Endothelial cell of umbilical vein (primary cell): ENCODE data around the gene CSRP1. TPM values are rescaled to one million over a fixed set of nuclear protein-coding genes. Genes with fewer than 3 reads are reported as not detected.

ENCODE experiments used
- BruUV-seq: library from RNA; stranded (reverse); fragments of 400-500 nt; replicated peaks from 2 replicates; lab custom pipeline; 2021; lab: Mats Ljungman, UMichigan
- CTCF ChIA-PET: fragments of 300-600, 350-600 bp; sonication (Branson Sonifier 250); formaldehyde crosslinking; loops from one replicate; lab custom pipeline; 2021; ENCODE audit warnings: antibody characterized with exemption, inconsistent platforms; lab: Charles Lee
- POLR2A ChIA-PET: fragments of 300-600, 350-600 bp; sonication (Branson Sonifier 250); formaldehyde crosslinking; loops from one replicate; lab custom pipeline; 2021; ENCODE audit warnings: antibody characterized with exemption, inconsistent platforms; lab: Charles Lee
- DNase-seq: peaks from one replicate; pipeline ENCODE4 v3.0.0-alpha.2; 2011; ENCODE audit warnings: low read depth, low spot score
- FAIRE-seq: peaks from 2 replicates; lab custom pipeline; 2011; peaks lifted over from hg19 to GRCh38; lab: Jason Lieb, UNC
- H2AFZ ChIP-seq: 2 replicates; pipeline ENCODE4 v1.6.0; 2012; ENCODE audit warnings: low read depth, low read length, control low read depth, inconsistent platforms
- H3K27ac ChIP-seq: 2 replicates; pipeline ENCODE4 v1.5.1; 2011; ENCODE audit warnings: low read depth, mild to moderate bottlenecking, control low read depth, low read length, moderate library complexity; ENCODE audit not compliant: insufficient read depth
- H3K27me3 ChIP-seq, 2 experiments: 2 replicates each; pipeline versions ENCODE4 v1.6.0 to v1.6.1; 2011; ENCODE audit warnings: low read length in 2 of 2, mixed read lengths in 1 of 2; ENCODE audit not compliant: control insufficient read depth in 2 of 2, insufficient read depth in 2 of 2
- H3K36me3 ChIP-seq, 2 experiments: 2 replicates in 1 of 2; 3 replicates in 1 of 2; pipeline ENCODE4 v1.5.1; 2011; ENCODE audit warnings: low read length in 2 of 2, mild to moderate bottlenecking in 1 of 2, moderate library complexity in 1 of 2; ENCODE audit not compliant: control insufficient read depth in 2 of 2, insufficient read depth in 2 of 2; ENCODE audit errors: extremely low read depth in 1 of 2
- H3K4me1 ChIP-seq: 3 replicates; pipeline ENCODE4 v1.5.1; 2011; ENCODE audit warnings: mild to moderate bottlenecking, low read length; ENCODE audit not compliant: control insufficient read depth, insufficient read depth; ENCODE audit errors: extremely low read depth
- H3K4me2 ChIP-seq: 2 replicates; pipeline ENCODE4 v1.6.1; 2011; ENCODE audit warnings: low read length, control low read depth, mixed read lengths; ENCODE audit not compliant: insufficient read depth
- H3K4me3 ChIP-seq, 3 experiments: fragments of 200-600 bp in 1 of 3; sonication (generic), shearing (Covaris generic) in 1 of 3; replicated peaks in 1 of 3; 2 replicates each; pipeline ENCODE4 v1.5.1; 2011 to 2016; ENCODE audit warnings: control low read depth in 3 of 3, low read length in 3 of 3, mild to moderate bottlenecking in 2 of 3, inconsistent platforms in 1 of 3, low read depth in 1 of 3, moderate library complexity in 1 of 3; ENCODE audit not compliant: insufficient read depth in 1 of 3
- H3K79me2 ChIP-seq: 2 replicates; pipeline ENCODE4 v1.6.0; 2012; ENCODE audit warnings: low read length, inconsistent platforms; ENCODE audit not compliant: control insufficient read depth, insufficient read depth
- H3K9ac ChIP-seq: replicated peaks from 2 replicates; pipeline ENCODE3; 2011; ENCODE audit warnings: low read length, control low read depth; ENCODE audit not compliant: insufficient read depth; ENCODE audit errors: extremely low read depth
- H3K9me1 ChIP-seq: replicated peaks from 3 replicates; pipeline ENCODE4 v1.6.0; 2011; ENCODE audit warnings: mild to moderate bottlenecking, low read length; ENCODE audit not compliant: control insufficient read depth, insufficient read depth; ENCODE audit errors: extremely low read depth
- H3K9me3 ChIP-seq: replicated peaks from 2 replicates; pipeline ENCODE4 v1.5.1; 2012; ENCODE audit warnings: low read length, inconsistent platforms; ENCODE audit not compliant: control insufficient read depth, insufficient read depth
- H4K20me1 ChIP-seq: replicated peaks from 2 replicates; pipeline ENCODE3; 2011; ENCODE audit warnings: mild to moderate bottlenecking, low read length; ENCODE audit not compliant: control insufficient read depth, insufficient read depth; ENCODE audit errors: extremely low read depth
- CTCF ChIP-seq, 2 donors: IDR thresholded peaks; 1 replicate in 1 of 2; 2 replicates in 1 of 2; pipeline ENCODE4 v1.5.1; 2011; ENCODE audit warnings: low read length in 2 of 2, mild to moderate bottlenecking in 2 of 2, moderate library complexity in 2 of 2, control low read depth in 1 of 2, inconsistent platforms in 1 of 2, low read depth in 1 of 2; ENCODE audit not compliant: insufficient read depth in 1 of 2; ENCODE audit errors: extremely low read depth in 1 of 2
- EZH2 ChIP-seq: IDR thresholded peaks from 2 replicates; pipeline ENCODE4 v1.6.1; 2012; ENCODE audit warnings: borderline replicate concordance, low read depth, mild to moderate bottlenecking, moderate library complexity, low read length, inconsistent platforms; ENCODE audit not compliant: severe bottlenecking
- FOS ChIP-seq: IDR thresholded peaks from 2 replicates; pipeline ENCODE4 v1.6.1; 2011; ENCODE audit warnings: mild to moderate bottlenecking, low read length, moderate library complexity, borderline replicate concordance; ENCODE audit not compliant: insufficient read depth
- GATA2 ChIP-seq: IDR thresholded peaks from 2 replicates; pipeline ENCODE4 v1.7.0; 2011; ENCODE audit warnings: low read depth, mild to moderate bottlenecking, moderate library complexity, mixed read lengths, low read length; ENCODE audit not compliant: insufficient read length, insufficient read depth
- JUN ChIP-seq: IDR thresholded peaks from 2 replicates; pipeline ENCODE4 v1.6.1; 2011; ENCODE audit warnings: borderline replicate concordance, low read depth; ENCODE audit not compliant: insufficient read length, insufficient read depth
- MAX ChIP-seq: IDR thresholded peaks from 2 replicates; pipeline ENCODE4 v1.6.1; 2011; ENCODE audit not compliant: insufficient read depth, insufficient read length
- MYC ChIP-seq: IDR thresholded peaks from one replicate; pipeline ENCODE4 v1.6.1; 2011; ENCODE audit warnings: mild to moderate bottlenecking, low read depth, low read length
- POLR2A ChIP-seq: IDR thresholded peaks from 2 replicates; pipeline ENCODE4 v1.6.1; 2012; ENCODE audit warnings: low read depth, mild to moderate bottlenecking, control low read depth, low read length
- POLR2AphosphoS5 ChIP-seq: IDR thresholded peaks from 2 replicates; pipeline ENCODE4 v1.6.1; 2012; ENCODE audit warnings: low read depth, mild to moderate bottlenecking, control low read depth, low read length, moderate library complexity; ENCODE audit not compliant: insufficient read depth
- dilution Hi-C: fragments of 300-500 bp; cut with MboI; formaldehyde crosslinking; loops from one replicate; pipeline ENCODE4 v1.15.0; 2019; ENCODE audit warnings: low sequenced_read_pairs; ENCODE audit not compliant: extremely low pct_ligation_motif_present
- intact Hi-C: fragments of 100-400 bp; cut with micrococcal nuclease; formaldehyde crosslinking; loops from one replicate; pipeline ENCODE4 v1.10.0; 2022
- polyA plus RNA-seq, 4 experiments: library from polyadenylated mRNA; depleted of rRNA in 3 of 4; stranded (reverse) in 3 of 4; unstranded in 1 of 4; fragments of >200 nt; gene quantifications; 2 replicates each; pipeline versions ENCODE4 v1.2.1 to v1.2.3, GENCODE V29; 2011 to 2012; ENCODE audit warnings: missing spikeins in 1 of 4
- total RNA-seq: library from RNA; stranded (reverse); gene quantifications from 2 replicates; pipeline ENCODE4 v1.2.3, GENCODE V29; 2021

CSRP1 gene
- total and polyA plus RNA-seq, 2 donors (not counting 3 experiments of a cell fraction or from before 2014, with no cell fraction given) = 393 to 510 TPM

- H3K4me1 ChIP-seq = no peaks in the 10 kb centered on the region
Measured at GRCh38 chr1:201455098-201455497, 51.8 kb downstream of the CSRP1 start.

GRCh38 chr1:201454608-201455007, 52.3 kb downstream of the CSRP1 start:
- no peak for FAIRE-seq
- no peak for DNase-seq
- no peak overlapping the region for H3K4me2 ChIP-seq
- no peaks in the 10 kb centered on the region for H3K9me1 ChIP-seq
- H3K36me3 ChIP-seq = no peaks in the 10 kb centered on the region
- H3K27me3 ChIP-seq = no peaks in the 10 kb centered on the region
- no peaks in the 10 kb centered on the region for H3K9me3 ChIP-seq
- no peak overlapping the region for H3K4me3 ChIP-seq
- no peaks in the 10 kb centered on the region for H3K4me1 ChIP-seq
- H3K9ac ChIP-seq = no peak overlapping the region
- H3K27ac ChIP-seq = no peak overlapping the region
- no peaks in the 10 kb centered on the region for H3K79me2 ChIP-seq
- TF ChIP-seq EZH2 (no peak), MYC (no peak), POLR2A (no peak), POLR2AphosphoS5 (no peak), JUN (no peak), FOS (no peak), GATA2 (no peak), CTCF (IDR thresholded peaks at IDR 0.05; ENCODE audit: extremely low read depth in 1 of 2, insufficient read depth in 1 of 2, low read depth in 1 of 2, low read length in 2 of 2) (no peak), MAX (no peak)
- ChIA-PET CTCF (interaction anchor here (1.9 to 7.9 kb wide), 2 partner anchors 19 to 59 kb away, joined by 6 to 40 read pairs; no protein-coding TSS in a partner anchor), POLR2A (no interaction called here)
- H2AFZ ChIP-seq = no peak overlapping the region
- dilution Hi-C loops (no loop called here), intact Hi-C loops (no loop called here)
- BruUV-seq = no TSS peak
- no peaks in the 10 kb centered on the region for H4K20me1 ChIP-seq

More at GRCh38 chr1:201455098-201455497, 51.8 kb downstream of the CSRP1 start:
- Histone ChIP-seq H2AFZ (no peak overlapping the region), H3K9me3 (no peaks in the 10 kb centered on the region), H3K4me2 (no peak overlapping the region), H3K79me2 (no peaks in the 10 kb centered on the region), H3K4me3 (no peak overlapping the region), H3K27me3 (no peaks in the 10 kb centered on the region), H4K20me1 (no peaks in the 10 kb centered on the region), H3K27ac (no peak overlapping the region), H3K9me1 (no peaks in the 10 kb centered on the region), H3K9ac (no peak overlapping the region), H3K36me3 (no peaks in the 10 kb centered on the region)
- TF ChIP-seq GATA2 (no peak), MYC (no peak), EZH2 (no peak)
- intact Hi-C loops (no loop called here), dilution Hi-C loops (no loop called here)
- no peak for DNase-seq
- BruUV-seq = no TSS peak
- ChIA-PET CTCF (interaction anchor here (1.2 to 7.9 kb wide), 4 partner anchors 11 to 58 kb away, joined by 3 to 40 read pairs (median 6); no protein-coding TSS in a partner anchor), POLR2A (no interaction called here)
- no peak for FAIRE-seq
